WTC11 (cell line): ENCODE measurements around the gene AMPD3. TPM values are rescaled to one million over a fixed set of nuclear protein-coding genes. Genes with fewer than 3 reads are reported as not detected.

ENCODE experiments used
- ATAC-seq: fragments of 200-7000 bp; cut with Tn5 transposase; 2 replicates; pipeline ENCODE4 v1.10.0; 2021; ENCODE audit warnings: mild to moderate bottlenecking, moderate library complexity
- CTCF ChIA-PET: fragments of 300-600 bp; sonication (Branson Sonifier 250); formaldehyde crosslinking; loops from one replicate; lab custom pipeline; 2021; ENCODE audit warnings: antibody characterized with exemption; lab: Charles Lee
- POLR2A ChIA-PET: fragments of 350-600 bp; sonication (Branson Sonifier 250); formaldehyde crosslinking; loops from one replicate; lab custom pipeline; 2021; ENCODE audit warnings: antibody characterized with exemption; lab: Charles Lee
- DNase-seq: peaks from one replicate; pipeline ENCODE4 v3.0.0; 2021; ENCODE audit warnings: low spot score
- H3K27ac Mint-ChIP-seq: 2 replicates; pipeline ENCODE4 v1.8.0; 2021; ENCODE audit warnings: mixed read lengths
- H3K27me3 Mint-ChIP-seq: 2 replicates; pipeline ENCODE4 v1.8.0; 2021; ENCODE audit warnings: low read depth, mild to moderate bottlenecking, moderate library complexity, mixed read lengths
- H3K36me3 Mint-ChIP-seq: 2 replicates; pipeline ENCODE4 v1.8.0; 2021; ENCODE audit warnings: mixed read lengths
- H3K4me1 Mint-ChIP-seq: 2 replicates; pipeline ENCODE4 v1.8.0; 2022; ENCODE audit warnings: mixed read lengths
- H3K4me3 Mint-ChIP-seq: 2 replicates; pipeline ENCODE4 v1.8.0; 2021; ENCODE audit warnings: mild to moderate bottlenecking, moderate library complexity, mixed read lengths
- H3K9me3 Mint-ChIP-seq: 2 replicates; pipeline ENCODE4 v1.8.0; 2021; ENCODE audit warnings: mixed read lengths
- AR ChIP-seq: fragments of 250-450 bp; sonication (Bioruptor Pico); IDR thresholded peaks from 2 replicates; pipeline ENCODE4 v1.9.0; 2021; ENCODE audit warnings: mild to moderate bottlenecking
- CTCF ChIP-seq: fragments of 200-600 bp; IDR thresholded peaks from 2 replicates; pipeline ENCODE4 v1.8.0; 2022; ENCODE audit warnings: antibody characterized with exemption
- E2F1 ChIP-seq: sonication (generic); formaldehyde crosslinking; IDR thresholded peaks from 2 replicates; pipeline ENCODE4 v1.8.0; 2022; ENCODE audit warnings: mild to moderate bottlenecking, missing genetic modification reagents
- ERG ChIP-seq: fragments of 250-450 bp; sonication (Bioruptor Pico); IDR thresholded peaks from 2 replicates; pipeline ENCODE4 v1.8.0; 2021; ENCODE audit warnings: mild to moderate bottlenecking
- FOXJ3 ChIP-seq: sonication (generic); formaldehyde crosslinking; IDR thresholded peaks from 2 replicates; pipeline ENCODE4 v1.9.0; 2021; ENCODE audit warnings: missing genetic modification reagents, mild to moderate bottlenecking, borderline replicate concordance
- IRF1 ChIP-seq: sonication (generic); formaldehyde crosslinking; IDR thresholded peaks from 2 replicates; pipeline ENCODE4 v1.8.0; 2023; ENCODE audit warnings: missing genetic modification reagents
- MAX ChIP-seq: sonication (generic); formaldehyde crosslinking; IDR thresholded peaks from 2 replicates; pipeline ENCODE4 v1.8.0; 2022; ENCODE audit warnings: mild to moderate bottlenecking, missing genetic modification reagents
- MLX ChIP-seq: sonication (generic); formaldehyde crosslinking; IDR thresholded peaks from 2 replicates; pipeline ENCODE4 v1.8.1; 2023; ENCODE audit warnings: mild to moderate bottlenecking, missing genetic modification reagents, moderate library complexity
- MXD4 ChIP-seq: fragments of 250-450 bp; sonication (Bioruptor Pico); IDR thresholded peaks from 2 replicates; pipeline ENCODE4 v1.8.0; 2021; ENCODE audit warnings: mild to moderate bottlenecking, moderate library complexity, borderline replicate concordance
- NFE2L1 ChIP-seq: sonication (generic); formaldehyde crosslinking; IDR thresholded peaks from 2 replicates; pipeline ENCODE4 v1.8.1; 2023; ENCODE audit warnings: missing genetic modification reagents
- NR2C2 ChIP-seq: sonication (generic); formaldehyde crosslinking; IDR thresholded peaks from 2 replicates; pipeline ENCODE4 v1.8.0; 2022; ENCODE audit warnings: mild to moderate bottlenecking, missing genetic modification reagents
- TCF7 ChIP-seq: sonication (generic); formaldehyde crosslinking; IDR thresholded peaks from 2 replicates; pipeline ENCODE4 v1.8.0; 2022; ENCODE audit warnings: mild to moderate bottlenecking, low read depth, missing genetic modification reagents, moderate library complexity
- TP53 ChIP-seq: sonication (generic); formaldehyde crosslinking; IDR thresholded peaks from 2 replicates; pipeline ENCODE4 v1.8.1; 2023; ENCODE audit warnings: mild to moderate bottlenecking, missing genetic modification reagents
- ZMAT4 ChIP-seq: fragments of 250-450 bp; sonication (Bioruptor Pico); IDR thresholded peaks from 2 replicates; pipeline ENCODE4 v1.9.0; 2021; ENCODE audit warnings: mild to moderate bottlenecking
- ZNF263 ChIP-seq: sonication (generic); formaldehyde crosslinking; IDR thresholded peaks from 2 replicates; pipeline ENCODE4 v1.8.1; 2022; ENCODE audit warnings: low read depth, mild to moderate bottlenecking, moderate library complexity, missing genetic modification reagents
- ZNF317 ChIP-seq: sonication (generic); formaldehyde crosslinking; IDR thresholded peaks from 2 replicates; pipeline ENCODE4 v1.8.1; 2023; ENCODE audit warnings: low read depth, mild to moderate bottlenecking, moderate library complexity, missing genetic modification reagents, borderline replicate concordance
- ZNF396 ChIP-seq: fragments of 250-450 bp; sonication (Bioruptor Pico); IDR thresholded peaks from 2 replicates; pipeline ENCODE4 v1.8.0; 2021; ENCODE audit warnings: mild to moderate bottlenecking, moderate library complexity, borderline replicate concordance
- ZSCAN18 ChIP-seq: fragments of 250-450 bp; sonication (Bioruptor Pico); IDR thresholded peaks from 2 replicates; pipeline ENCODE4 v2.1.2; 2022; ENCODE audit warnings: mild to moderate bottlenecking, moderate library complexity
- total RNA-seq: library from RNA; stranded (reverse); gene quantifications from 3 replicates; pipeline ENCODE4 v1.2.3, GENCODE V29; 2021

Gene AMPD3
- total RNA-seq, 1 experiment from 2014 or later: 6.4 TPM

- Mint-ChIP-seq H3K4me3 (peak overlapping the region; percentile 18), H3K27ac (peak overlapping the region; percentile 19; the same call in 1 of the 2 replicates), H3K27me3 (peaks cover 18% of the 10 kb centered on the region), H3K36me3 (no peaks in the 10 kb centered on the region), H3K9me3 (no peaks in the 10 kb centered on the region), H3K4me1 (no peaks in the 10 kb centered on the region; the same call in 1 of the 2 replicates)
- no peak for TF ChIP-seq CTCF
- peak; percentile 92; the same call in 1 of the 2 replicates for TF ChIP-seq ZMAT4 (CRISPR knock-in tag)
- 0 out of 2 replicates have a peak, but pooled peaks have one; percentile 44 for TF ChIP-seq TP53
- DNase-seq (peak; percentile 47), ATAC-seq (peak; percentile 4; the same call in 1 of the 2 replicates)
- POLR2A ChIA-PET: no interaction called here
- CTCF ChIA-PET: interaction anchor here (0.6 to 2.0 kb wide), 2 partner anchors 30 to 275 kb away, joined by 3 to 15 read pairs; partner anchors contain the start of gene RNF141
Observed at GRCh38 chr11:10511181-10511621, 56.1 kb downstream of the AMPD3 start.

GRCh38 chr11:10514202-10514601, 59.1 kb downstream of the AMPD3 start:
- no peaks in the 10 kb centered on the region for H3K36me3 Mint-ChIP-seq
- peaks cover 9% of the 10 kb centered on the region for H3K27me3 Mint-ChIP-seq
- TF ChIP-seq AR (CRISPR knock-in tag): no peak
- TF ChIP-seq NFE2L1 (CRISPR knock-in tag): no peak
- no peak for TF ChIP-seq MAX (CRISPR knock-in tag)
- TF ChIP-seq TCF7: no peak
- no peak for TF ChIP-seq ZNF317 (CRISPR knock-in tag)
- TF ChIP-seq ERG: no peak
- no peak for TF ChIP-seq NR2C2 (CRISPR knock-in tag)
- TF ChIP-seq E2F1 (CRISPR knock-in tag): no peak
- TF ChIP-seq MXD4: no peak
- no peak for TF ChIP-seq ZSCAN18 (CRISPR knock-in tag)
- TF ChIP-seq FOXJ3: no peak
- no peak for TF ChIP-seq ZNF396 (CRISPR knock-in tag)
- no peak for TF ChIP-seq IRF1 (CRISPR knock-in tag)
- no peak for TF ChIP-seq MLX (CRISPR knock-in tag)
- TF ChIP-seq TP53: no peak
- no peak for TF ChIP-seq ZNF263 (CRISPR knock-in tag)
- TF ChIP-seq, all 79 proteins: peak for 0
- H3K4me3 Mint-ChIP-seq: no peak overlapping the region
- DNase-seq (no peak), ATAC-seq (no peak)
- no peaks in the 10 kb centered on the region; the same call in 1 of the 2 replicates for H3K4me1 Mint-ChIP-seq
- CTCF ChIA-PET: interaction anchor here (1.1 to 1.4 kb wide), 2 partner anchors 26 to 221 kb away, joined by 3 to 4 read pairs; no protein-coding TSS in a partner anchor
- POLR2A ChIA-PET: no interaction called here
- H3K27ac Mint-ChIP-seq: no peak overlapping the region
- no peaks in the 10 kb centered on the region for H3K9me3 Mint-ChIP-seq
